Activated naive CD4-positive, alpha-beta T cell (primary cell): ENCODE results near the gene HS3ST5.

Experiments
- DNase-seq, 4 experiments: peaks; one replicate each; lab custom pipeline; 2025; lab: John Stamatoyannopoulos, UW

Gene HS3ST5

GRCh38 chr6:114342826-114343781 is at the start of gene HS3ST5:
Gene HS3ST5, minus strand, starts transcription at chr6:114343023. Its CDS starts 280,178 bp downstream, at chr6:114062845.
- DNase-seq = no peak

GRCh38 chr6:114390176-114390575 is 47.4 kb upstream of the HS3ST5 start:
- no peak for DNase-seq

- DNase-seq = no peak
These were observed 46.3 kb upstream of the HS3ST5 start for GRCh38 chr6:114389111-114389510.

- no peak for DNase-seq
These were observed 39.6 kb upstream of the HS3ST5 start for GRCh38 chr6:114382406-114382805.

- no peak for DNase-seq
These were observed 35.1 kb upstream of the HS3ST5 start for GRCh38 chr6:114377881-114378280.

- DNase-seq = no peak
These were observed 33.9 kb upstream of the HS3ST5 start for GRCh38 chr6:114376611-114377175.

GRCh38 chr6:114375541-114376192 is 32.8 kb upstream of the HS3ST5 start:
- DNase-seq = no peak

- no peak for DNase-seq
These were observed 24.6 kb upstream of the HS3ST5 start for GRCh38 chr6:114367315-114367961.

- DNase-seq = no peak
These were observed 24.1 kb upstream of the HS3ST5 start for GRCh38 chr6:114366899-114367298.

GRCh38 chr6:114364301-114364700 is 21.5 kb upstream of the HS3ST5 start:
- no peak for DNase-seq

GRCh38 chr6:114362957-114363356 is 20.1 kb upstream of the HS3ST5 start:
- DNase-seq = no peak

- DNase-seq = no peak
These were observed 19.6 kb upstream of the HS3ST5 start for GRCh38 chr6:114362396-114362795.

GRCh38 chr6:114361036-114361435 is 18.2 kb upstream of the HS3ST5 start:
- DNase-seq = no peak

GRCh38 chr6:114355300-114355699 is 12.5 kb upstream of the HS3ST5 start:
- no peak for DNase-seq

GRCh38 chr6:114354482-114354881 is 11.7 kb upstream of the HS3ST5 start:
- DNase-seq = no peak

GRCh38 chr6:114346451-114346850 is 3.6 kb upstream of the HS3ST5 start:
- no peak for DNase-seq

GRCh38 chr6:114344971-114345275 is 2.1 kb upstream of the HS3ST5 start:
- DNase-seq = no peak

- no peak for DNase-seq
These were observed 1.6 kb upstream of the HS3ST5 start for GRCh38 chr6:114344246-114344970.

GRCh38 chr6:114343782-114344144 is 940 bp upstream of the HS3ST5 start:
- no peak for DNase-seq

- DNase-seq = no peak
These were observed 567 bp downstream of the HS3ST5 start for GRCh38 chr6:114342086-114342825.

- no peak for DNase-seq
These were observed 3.1 kb downstream of the HS3ST5 start for GRCh38 chr6:114339706-114340105.
